ENCODE results near the gene NRG3.

Gene NRG3

DNA sequence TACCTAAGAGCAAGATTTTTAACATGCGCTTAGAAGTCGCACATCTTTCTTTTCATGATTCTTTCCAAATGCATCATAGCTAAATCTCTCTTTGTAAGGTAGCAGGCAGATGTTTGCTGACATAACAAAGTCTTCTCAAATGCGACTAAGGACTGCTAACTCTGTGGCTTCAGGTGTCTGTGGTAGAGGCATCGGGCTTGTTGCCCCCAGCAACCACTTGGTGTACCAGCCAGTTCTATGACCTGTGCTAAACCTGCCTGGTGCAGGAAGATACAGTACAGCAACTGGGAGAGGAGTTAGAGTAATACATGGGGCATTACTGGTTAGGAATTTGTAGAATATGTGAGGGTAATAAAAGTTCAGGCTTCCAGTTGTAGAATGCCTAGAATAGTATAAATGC lies 654.1 kb downstream of the NRG3 start:
- TF ChIP-seq, protein P1, sequence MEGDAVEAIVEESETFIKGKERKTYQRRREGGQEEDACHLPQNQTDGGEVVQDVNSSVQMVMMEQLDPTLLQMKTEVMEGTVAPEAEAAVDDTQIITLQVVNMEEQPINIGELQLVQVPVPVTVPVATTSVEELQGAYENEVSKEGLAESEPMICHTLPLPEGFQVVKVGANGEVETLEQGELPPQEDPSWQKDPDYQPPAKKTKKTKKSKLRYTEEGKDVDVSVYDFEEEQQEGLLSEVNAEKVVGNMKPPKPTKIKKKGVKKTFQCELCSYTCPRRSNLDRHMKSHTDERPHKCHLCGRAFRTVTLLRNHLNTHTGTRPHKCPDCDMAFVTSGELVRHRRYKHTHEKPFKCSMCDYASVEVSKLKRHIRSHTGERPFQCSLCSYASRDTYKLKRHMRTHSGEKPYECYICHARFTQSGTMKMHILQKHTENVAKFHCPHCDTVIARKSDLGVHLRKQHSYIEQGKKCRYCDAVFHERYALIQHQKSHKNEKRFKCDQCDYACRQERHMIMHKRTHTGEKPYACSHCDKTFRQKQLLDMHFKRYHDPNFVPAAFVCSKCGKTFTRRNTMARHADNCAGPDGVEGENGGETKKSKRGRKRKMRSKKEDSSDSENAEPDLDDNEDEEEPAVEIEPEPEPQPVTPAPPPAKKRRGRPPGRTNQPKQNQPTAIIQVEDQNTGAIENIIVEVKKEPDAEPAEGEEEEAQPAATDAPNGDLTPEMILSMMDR (IDR thresholded peaks at IDR 0.05) = no peak

DNA sequence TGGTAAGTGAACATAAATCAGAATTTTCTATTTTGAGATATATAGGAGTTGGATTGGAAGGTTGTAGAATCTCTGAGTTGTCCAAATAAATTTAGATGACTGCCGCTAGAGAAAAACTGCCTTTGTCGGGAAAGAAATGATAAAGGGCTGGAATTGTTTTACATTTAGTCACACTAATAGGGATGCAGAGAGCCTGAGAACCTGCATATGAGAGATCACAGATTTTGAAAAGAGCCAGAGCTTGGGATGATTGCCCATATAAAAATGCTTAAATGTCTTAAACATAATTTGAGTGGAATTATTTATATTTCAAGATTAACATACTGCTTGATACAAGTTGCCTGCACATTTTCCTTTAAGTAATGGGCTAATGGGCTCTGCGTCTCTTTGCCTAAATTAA lies 660.5 kb downstream of the NRG3 start:
- TF ChIP-seq, protein P1 (IDR thresholded peaks at IDR 0.05) = no peak

- TF ChIP-seq, protein P1 (IDR thresholded peaks at IDR 0.05) = no peak
Measured at GRCh38 chr10:82536668-82537067, 661.7 kb downstream of the NRG3 start.

DNA sequence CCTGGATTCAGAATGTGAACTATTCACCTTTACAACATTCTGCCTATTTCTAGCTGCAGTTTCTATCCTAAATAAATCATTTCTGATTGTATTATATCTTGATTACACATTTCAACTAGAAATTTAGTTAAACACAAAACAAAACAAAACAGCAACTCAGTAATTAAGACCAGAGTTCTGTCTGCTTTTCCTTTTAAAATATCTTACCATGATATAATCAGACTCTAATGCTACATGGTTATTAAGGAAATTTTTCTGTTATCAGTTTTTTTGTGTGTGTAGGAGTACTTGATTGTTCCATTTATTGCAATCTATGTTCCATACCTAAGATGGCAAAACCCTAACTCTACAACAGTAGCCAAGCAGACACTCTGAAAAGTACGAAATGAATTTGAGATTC lies 663.3 kb downstream of the NRG3 start:
- TF ChIP-seq, protein P1 (IDR thresholded peaks at IDR 0.05) = no peak

GRCh38 chr10:82543631-82544030 lies 668.6 kb downstream of the NRG3 start:
- TF ChIP-seq, protein P1 (IDR thresholded peaks at IDR 0.05) = no peak

GRCh38 chr10:82544377-82544776 lies 669.4 kb downstream of the NRG3 start:
- TF ChIP-seq, protein P1 (IDR thresholded peaks at IDR 0.05) = no peak

GRCh38 chr10:82551506-82551905 lies 676.5 kb downstream of the NRG3 start:
- TF ChIP-seq, protein P1 (IDR thresholded peaks at IDR 0.05) = no peak

DNA sequence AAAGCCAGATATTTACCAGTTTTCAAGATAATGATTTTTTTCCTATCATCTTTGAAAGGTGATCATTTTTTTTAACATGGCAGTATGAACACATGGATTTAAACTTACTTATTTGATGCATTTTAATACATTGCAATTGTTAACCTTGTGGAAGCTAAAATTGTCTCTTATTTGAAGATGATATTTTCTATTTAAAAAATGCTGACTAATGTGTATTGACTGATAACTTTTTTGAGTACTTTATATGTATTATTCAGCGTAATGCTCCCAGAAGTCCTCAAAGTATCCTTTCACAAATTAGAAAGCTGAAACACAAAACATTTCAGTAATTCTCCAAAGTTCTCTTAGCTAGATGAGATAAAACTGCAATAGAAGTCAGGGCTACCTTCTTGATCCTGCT lies 677.3 kb downstream of the NRG3 start:
- TF ChIP-seq, protein P1 (IDR thresholded peaks at IDR 0.05) = no peak

Data from LNCAP (cell line).